Measurements from ENCODE around the gene NTF3.

GRCh38 chr12:5498806-5499205 is 66.9 kb downstream of the NTF3 start:
- TF ChIP-seq SIN3A (IDR thresholded peaks at IDR 0.05; ENCODE audit: borderline replicate concordance, insufficient read depth, low read length): no peak
- TF ChIP-seq POLR2AphosphoS5 (IDR thresholded peaks at IDR 0.05; ENCODE audit: low read depth, low read length): no peak
- TF ChIP-seq TAF1 (IDR thresholded peaks at IDR 0.05; ENCODE audit: borderline replicate concordance, insufficient read depth, low read length): no peak
- no peak for TF ChIP-seq REST (IDR thresholded peaks at IDR 0.05; ENCODE audit: insufficient read depth in 1 of 2, low read depth in 2 of 2, low read length in 2 of 2)

All from PFSK-1 (cell line).